T-helper 2 cell treated with Interferon-gamma antibody and Interleukin-4, amounts not matched to agents 100 ng/mL and 5 ng/mL, for 36 hours (primary cell): ENCODE measurements around the gene LSMEM2. TPM values are rescaled to one million over a fixed set of nuclear protein-coding genes. Genes with fewer than 3 reads are reported as not detected.
"Not testable (repeated sequence)": the region's sequence is repeated elsewhere in the genome, so short reads cannot be mapped to it uniquely, and the experiment has no call there.

Experiments used
- intact Hi-C: fragments of 100-400 bp; cut with micrococcal nuclease; formaldehyde crosslinking; loops from one replicate; pipeline ENCODE4 v1.15.1; 2023
- total RNA-seq: library from RNA; stranded (reverse); gene quantifications from 2 replicates; pipeline ENCODE4 v1.2.3, GENCODE V29; 2022

The LSMEM2 gene
- total RNA-seq, 1 donor from 2014 or later, result not detected

- intact Hi-C loops, result no loop called here
Measured at GRCh38 chr3:50275141-50275995, 3.5 kb upstream of the LSMEM2 start.

GRCh38 chr3:50275996-50276761, 2.7 kb upstream of the LSMEM2 start:
- intact Hi-C loops, result no loop called here

- intact Hi-C loops, result no loop called here
Measured at GRCh38 chr3:50276762-50277101, 2.2 kb upstream of the LSMEM2 start.

- intact Hi-C loops, result no loop called here
Measured at GRCh38 chr3:50278123-50278879, 586 bp upstream of the LSMEM2 start.

- intact Hi-C loops, result no loop called here
Measured at GRCh38 chr3:50279255-50280016, 549 bp downstream of the LSMEM2 start.

GRCh38 chr3:50284121-50284520, 5.2 kb downstream of the LSMEM2 start:
- intact Hi-C loops, result not testable (repeated sequence)

- intact Hi-C loops, result no loop called here
Measured at GRCh38 chr3:50286322-50287227, 7.7 kb downstream of the LSMEM2 start.

- intact Hi-C loops, result no loop called here
Measured at GRCh38 chr3:50287262-50287661, 8.4 kb downstream of the LSMEM2 start.

GRCh38 chr3:50288387-50289007, 9.6 kb downstream of the LSMEM2 start:
- intact Hi-C loops, result no loop called here

GRCh38 chr3:50289130-50289529, 10.2 kb downstream of the LSMEM2 start:
- intact Hi-C loops, result no loop called here

- intact Hi-C loops, result no loop called here
Measured at GRCh38 chr3:50290161-50290641, 11.3 kb downstream of the LSMEM2 start.

- intact Hi-C loops, result loop anchor here (1.0 kb wide), 4 partner anchors 29 to 822 kb away; partner anchors contain the start of genes CYB561D2, DAG1 and NPRL2
Measured at GRCh38 chr3:50292159-50293078, 13.5 kb downstream of the LSMEM2 start, which contains the start of gene IFRD2. Gene IFRD2, minus strand, starts transcription at chr3:50292429. Its CDS starts 155 bp downstream, at chr3:50292274.

GRCh38 chr3:50293079-50293801, 14.4 kb downstream of the LSMEM2 start:
- intact Hi-C loops, result no loop called here

GRCh38 chr3:50294089-50294488, 15.2 kb downstream of the LSMEM2 start:
- intact Hi-C loops, result no loop called here

GRCh38 chr3:50294492-50295403, 15.9 kb downstream of the LSMEM2 start:
- intact Hi-C loops, result loop anchor here (5.0 kb wide), 1 partner anchor 1737 kb away; the partner anchor contains the start of gene PFKFB4
